Hepatocyte (in vitro differentiated cells): Measurements from ENCODE around the gene DGKQ.
"Not testable (repeated sequence)": the region's sequence is repeated elsewhere in the genome, so short reads cannot be mapped to it uniquely, and the experiment has no call there.

ENCODE experiments used
- CTCF ChIP-seq: fragments of 200-600 bp; sonication (generic); IDR thresholded peaks from 2 replicates; pipeline ENCODE4 v1.5.1; 2016; ENCODE audit warnings: antibody characterized with exemption, mild to moderate bottlenecking; ENCODE audit not compliant: poor library complexity
- EZH2 ChIP-seq: fragments of 200-600 bp; sonication (generic); IDR thresholded peaks from 2 replicates; pipeline ENCODE4 v1.6.1; 2016; ENCODE audit warnings: antibody characterized with exemption, mild to moderate bottlenecking, borderline replicate concordance

GRCh38 chr4:919004-919680 is 54.2 kb downstream of the DGKQ start:
- TF ChIP-seq CTCF, EZH2: not testable (repeated sequence)
